MM.1S (cell line): Measurements from ENCODE around the gene POFUT1.

Experiments
- DNase-seq: peaks from one replicate; pipeline ENCODE4 v3.0.0-alpha.2; 2015
- H2AFZ ChIP-seq: fragments of 300-600 bp; sonication (generic); 2 replicates; pipeline ENCODE4 v1.6.0; 2016; ENCODE audit warnings: antibody characterized with exemption, low read length
- H3F3A ChIP-seq: fragments of 300-600 bp; sonication (generic); 2 replicates; pipeline ENCODE4 v1.6.1; 2016; ENCODE audit warnings: mild to moderate bottlenecking, antibody characterized with exemption, low read length, moderate library complexity, mixed read lengths; ENCODE audit not compliant: insufficient read depth
- H3K27ac ChIP-seq: fragments of 300-600 bp; sonication (generic); 2 replicates; pipeline ENCODE4 v1.5.1; 2016; ENCODE audit warnings: mild to moderate bottlenecking, low read length
- H3K27me3 ChIP-seq: fragments of 300-600 bp; sonication (generic); replicated peaks from 2 replicates; pipeline ENCODE4 v1.6.0; 2016; ENCODE audit warnings: low read length; ENCODE audit not compliant: insufficient read depth
- H3K36me3 ChIP-seq: fragments of 300-600 bp; sonication (generic); replicated peaks from 2 replicates; pipeline ENCODE4 v1.6.1; 2016; ENCODE audit warnings: mild to moderate bottlenecking, low read length, mixed read lengths; ENCODE audit not compliant: insufficient read depth
- H3K4me1 ChIP-seq: fragments of 300-600 bp; sonication (generic); 2 replicates; pipeline ENCODE4 v1.6.1; 2016; ENCODE audit warnings: low read length, mixed read lengths
- H3K4me2 ChIP-seq: fragments of 300-600 bp; sonication (generic); 2 replicates; pipeline ENCODE4 v1.6.0; 2016; ENCODE audit warnings: low read depth, low read length
- H3K4me3 ChIP-seq: fragments of 300-600 bp; sonication (generic); 2 replicates; pipeline ENCODE4 v1.5.1; 2016; ENCODE audit warnings: low read length, mixed read lengths
- H3K79me2 ChIP-seq: fragments of 300-600 bp; sonication (generic); 2 replicates; pipeline ENCODE4 v1.6.1; 2016; ENCODE audit warnings: mixed run types, low read length, mixed read lengths
- H3K9ac ChIP-seq: fragments of 300-600 bp; sonication (generic); 2 replicates; pipeline ENCODE4 v1.6.1; 2016; ENCODE audit warnings: low read length, mixed read lengths
- H3K9me2 ChIP-seq: fragments of 300-600 bp; sonication (generic); replicated peaks from 2 replicates; pipeline ENCODE4 v1.6.1; 2016; ENCODE audit warnings: mild to moderate bottlenecking, low read length, mixed read lengths; ENCODE audit not compliant: insufficient read depth
- H3K9me3 ChIP-seq: fragments of 300-600 bp; sonication (generic); replicated peaks from 2 replicates; pipeline ENCODE4 v1.6.1; 2016; ENCODE audit warnings: mild to moderate bottlenecking, low read length, mixed read lengths; ENCODE audit not compliant: insufficient read depth
- H4K20me1 ChIP-seq: fragments of 300-600 bp; sonication (generic); 2 replicates; pipeline ENCODE4 v1.6.1; 2016; ENCODE audit warnings: mild to moderate bottlenecking, low read length, moderate library complexity, mixed read lengths; ENCODE audit not compliant: insufficient read depth
- CTCF ChIP-seq: fragments of 300-600 bp; sonication (generic); IDR thresholded peaks from 2 replicates; pipeline ENCODE4 v1.5.1; 2016; ENCODE audit warnings: antibody characterized with exemption, low read length, mixed read lengths
- EZH2 ChIP-seq: fragments of 300-600 bp; sonication (generic); optimal IDR thresholded peaks from 2 replicates; pipeline ENCODE3; 2017; ENCODE audit warnings: low read depth, mild to moderate bottlenecking, antibody characterized with exemption, low read length, mixed read lengths
- EZH2phosphoT487 ChIP-seq: fragments of 300-600 bp; sonication (generic); IDR thresholded peaks from 2 replicates; pipeline ENCODE4 v1.6.1; 2018; ENCODE audit warnings: antibody characterized with exemption, low read length

Gene POFUT1

DNA sequence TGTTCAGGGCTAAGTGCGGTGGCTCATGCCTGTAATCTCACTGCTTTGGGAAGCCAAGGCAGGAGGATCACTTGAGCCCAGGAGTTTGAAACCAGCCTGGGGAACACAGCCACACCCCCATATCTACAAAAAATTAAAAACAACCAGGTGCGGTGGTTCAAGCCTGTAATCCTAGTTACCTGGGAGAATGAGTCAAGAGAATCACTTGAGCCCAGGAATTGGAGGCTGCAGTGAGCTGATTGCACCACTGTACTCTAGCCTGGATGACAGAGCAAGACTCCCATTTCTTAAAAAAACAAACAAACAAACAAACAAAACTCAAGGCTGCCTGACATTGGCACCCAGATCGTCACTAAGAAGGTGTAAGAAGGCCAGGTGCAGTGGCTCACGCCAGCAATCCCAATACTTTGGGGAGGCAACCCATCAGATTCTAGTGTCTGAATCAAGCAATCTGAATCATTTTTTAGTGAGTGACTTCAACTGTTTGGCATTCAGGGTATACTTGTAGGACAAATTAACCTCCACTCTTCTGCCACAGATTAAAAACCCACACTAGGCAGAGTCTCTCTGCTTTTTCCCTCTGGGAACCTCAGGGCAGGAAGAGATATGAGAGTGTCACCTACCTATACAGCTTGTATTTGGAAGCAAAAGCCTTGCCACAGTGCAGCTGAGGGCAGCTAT, 6.2 kb upstream of the POFUT1 start:
- no peak overlapping the region for H3K27ac ChIP-seq
- H3K79me2 ChIP-seq: peaks cover 84% of the 10 kb centered on the region
- no peak overlapping the region for H3K9ac ChIP-seq
- H3K27me3 ChIP-seq: no peaks in the 10 kb centered on the region
- H3K36me3 ChIP-seq: peaks cover 9% of the 10 kb centered on the region
- H3K9me2 ChIP-seq: no peaks in the 10 kb centered on the region
- no peak overlapping the region for H2AFZ ChIP-seq
- H3K9me3 ChIP-seq: no peaks in the 10 kb centered on the region
- H3K4me3 ChIP-seq: no peak overlapping the region
- peaks cover 19% of the 10 kb centered on the region for H3K4me1 ChIP-seq
- no peak for DNase-seq
- peaks cover 8% of the 10 kb centered on the region; the same call in 1 of the 2 replicates for H4K20me1 ChIP-seq
- no peak overlapping the region for H3K4me2 ChIP-seq
- no peak for TF ChIP-seq CTCF
- no peak for TF ChIP-seq EZH2phosphoT487
- no peak for TF ChIP-seq EZH2
- no peaks in the 10 kb centered on the region for H3F3A ChIP-seq

- Histone ChIP-seq H4K20me1 (peaks cover 8% of the 10 kb centered on the region; the same call in 1 of the 2 replicates), H3K9ac (no peak overlapping the region), H2AFZ (no peak overlapping the region), H3F3A (no peaks in the 10 kb centered on the region), H3K4me3 (no peak overlapping the region), H3K4me1 (peaks cover 22% of the 10 kb centered on the region), H3K4me2 (no peak overlapping the region), H3K27ac (no peak overlapping the region), H3K27me3 (no peaks in the 10 kb centered on the region), H3K36me3 (peaks cover 9% of the 10 kb centered on the region), H3K9me2 (no peaks in the 10 kb centered on the region), H3K9me3 (no peaks in the 10 kb centered on the region), H3K79me2 (peaks cover 89% of the 10 kb centered on the region)
- no peak for DNase-seq
- TF ChIP-seq CTCF: no peak
- TF ChIP-seq EZH2phosphoT487: no peak
- TF ChIP-seq EZH2: no peak
These were observed 5.7 kb upstream of the POFUT1 start for GRCh38 chr20:32201977-32202363.

- no peak overlapping the region for H2AFZ ChIP-seq
- 0 out of 2 replicates have a peak, but pooled peaks cover 3% of the 10 kb centered on the region for H3K36me3 ChIP-seq
- no peak overlapping the region for H3K27ac ChIP-seq
- H3K4me3 ChIP-seq: no peak overlapping the region
- H4K20me1 ChIP-seq: peaks cover 8% of the 10 kb centered on the region; the same call in 1 of the 2 replicates
- H3K9me2 ChIP-seq: no peaks in the 10 kb centered on the region
- TF ChIP-seq EZH2phosphoT487 (no peak), CTCF (no peak), EZH2 (no peak)
- H3K79me2 ChIP-seq: peaks cover 90% of the 10 kb centered on the region
- no peak overlapping the region for H3K4me2 ChIP-seq
- H3K27me3 ChIP-seq: no peaks in the 10 kb centered on the region
- peaks cover 22% of the 10 kb centered on the region for H3K4me1 ChIP-seq
- no peak overlapping the region for H3K9ac ChIP-seq
- no peak for DNase-seq
- H3K9me3 ChIP-seq: no peaks in the 10 kb centered on the region
- 0 out of 2 replicates have a peak, but pooled peaks cover 4% of the 10 kb centered on the region for H3F3A ChIP-seq
These were observed 4.1 kb upstream of the POFUT1 start for GRCh38 chr20:32203356-32204204.
